Activated T-cell treated with anti-CD3 and anti-CD28 coated beads, Interleukin-2, amount 50 U/mL, for 48 hours (primary cell): Measurements from ENCODE around the gene FCHO2.

Experiments used
- DNase-seq, 2 experiments: peaks; one replicate each; pipeline ENCODE4 v3.0.0-alpha.2; 2020

Gene FCHO2

GRCh38 chr5:73139485-73139884 is 183.6 kb downstream of the FCHO2 start:
- DNase-seq: no peak
